BLaER1 treated with 17β-estradiol and CSF1 and Interleukin-3, amounts not matched to agents 10 nM and 100 nM (cell line): ENCODE results near the gene GALNT9.

Experiments used
- H3K27ac ChIP-seq, 11 experiments: shearing (Covaris generic); formaldehyde crosslinking; 2 replicates each; pipeline ENCODE4 v1.8.1; 2022
- H3K27me3 ChIP-seq, 11 experiments: shearing (Covaris generic); formaldehyde crosslinking; 2 replicates each; pipeline ENCODE4 v1.8.1; 2022
- H3K36me3 ChIP-seq, 11 experiments: shearing (Covaris generic); formaldehyde crosslinking; 2 replicates each; pipeline ENCODE4 v1.8.1; 2022
- H3K4me1 ChIP-seq, 10 experiments: shearing (Covaris generic); formaldehyde crosslinking; 2 replicates each; pipeline ENCODE4 v1.8.1; 2022
- H3K4me2 ChIP-seq, 11 experiments: shearing (Covaris generic); formaldehyde crosslinking; 2 replicates each; pipeline ENCODE4 v1.8.1; 2022
- H3K4me3 ChIP-seq, 10 experiments: shearing (Covaris generic); formaldehyde crosslinking; 2 replicates each; pipeline ENCODE4 v1.8.1; 2022
- H3K9ac ChIP-seq, 11 experiments: shearing (Covaris generic); formaldehyde crosslinking; 2 replicates each; pipeline ENCODE4 v1.8.1; 2022
- H3K9me3 ChIP-seq, 11 experiments: shearing (Covaris generic); formaldehyde crosslinking; replicated peaks in 1 of 11; 2 replicates each; pipeline ENCODE4 v1.8.1; 2022
- H4K20me1 ChIP-seq, 11 experiments: shearing (Covaris generic); formaldehyde crosslinking; 2 replicates each; pipeline ENCODE4 v1.8.1; 2022
- Cebpa-rat ChIP-seq, 11 experiments: shearing (Covaris generic); IDR thresholded peaks; 2 replicates each; pipeline ENCODE4 v1.8.1; 2022

The GALNT9 gene

GRCh38 chr12:132190012-132190755, 139.2 kb downstream of the GALNT9 start:
- peak overlapping the region; percentile 56 to 76 (median 70); a peak in 21 of 22 replicates for H3K27ac ChIP-seq
- H3K4me1 ChIP-seq: peaks cover 52 to 82% (median 73%) of the 10 kb centered on the region in 10 experiments
- H3K4me3 ChIP-seq: peak overlapping the region; percentile 58 to 75 (median 70)
- peak overlapping the region; percentile 94 to 100 (median 97) for H3K4me2 ChIP-seq
- TF ChIP-seq Cebpa-rat (IDR thresholded peaks at IDR 0.05): no peak
- peaks cover 11 to 17% (median 14%) of the 10 kb centered on the region in 11 experiments; a peak in 19 of 22 replicates for H3K9me3 ChIP-seq
- peak overlapping the region; percentile 68 to 83 (median 79) for H3K9ac ChIP-seq
- H3K36me3 ChIP-seq: 0 out of 22 replicates have a peak, but pooled peaks cover 0 to 5% (median 0%) of the 10 kb centered on the region in 11 experiments
- H3K27me3 ChIP-seq: no peaks in the 10 kb centered on the region; a peak in 1 of 22 replicates
- peaks cover 0 to 10% (median 0%) of the 10 kb centered on the region in 11 experiments; a peak in 6 of 22 replicates for H4K20me1 ChIP-seq

DNA sequence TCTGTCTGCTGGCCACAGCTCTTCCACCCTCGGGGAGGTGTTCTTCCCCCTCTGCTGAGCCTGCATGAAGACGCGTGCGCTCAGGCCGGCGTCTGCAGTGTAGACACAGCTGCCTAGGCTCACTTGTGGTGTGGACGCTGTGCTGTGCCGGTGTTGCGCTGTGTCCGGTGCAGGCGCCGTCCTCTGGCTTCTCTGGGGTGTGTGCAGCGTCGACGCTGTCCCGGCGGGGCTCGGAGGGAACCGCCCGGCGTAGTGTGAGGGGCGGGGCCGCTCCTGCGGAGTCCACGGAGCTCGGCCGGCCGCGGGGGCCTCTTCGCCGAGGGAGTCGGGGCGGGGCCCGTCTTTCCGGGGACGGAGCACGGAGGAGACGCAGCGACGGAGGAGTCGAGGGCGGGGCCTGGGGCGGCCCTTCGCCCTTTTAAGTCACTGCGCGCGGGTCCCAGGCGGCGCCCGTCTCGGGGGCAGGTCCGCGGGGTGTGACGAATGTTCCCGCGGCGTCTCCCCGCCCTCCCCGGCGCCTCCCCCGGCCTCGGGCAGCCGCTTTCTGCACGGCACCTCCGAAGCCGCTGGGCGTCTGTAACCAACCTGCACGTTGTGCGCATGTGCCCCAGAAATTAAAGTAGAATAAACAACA, 139.9 kb downstream of the GALNT9 start:
- peaks cover 10 to 15% (median 13%) of the 10 kb centered on the region in 11 experiments; a peak in 19 of 22 replicates for H3K9me3 ChIP-seq
- 0 out of 22 replicates have a peak, but pooled peaks cover 0 to 5% (median 0%) of the 10 kb centered on the region in 11 experiments for H3K36me3 ChIP-seq
- peak overlapping the region; percentile 58 to 75 (median 70) for H3K4me3 ChIP-seq
- no peaks in the 10 kb centered on the region; a peak in 1 of 22 replicates for H3K27me3 ChIP-seq
- TF ChIP-seq Cebpa-rat (IDR thresholded peaks at IDR 0.05): no peak
- H3K4me2 ChIP-seq: peak overlapping the region; percentile 94 to 100 (median 98)
- H3K4me1 ChIP-seq: peaks cover 49 to 82% (median 74%) of the 10 kb centered on the region in 10 experiments
- peak overlapping the region; percentile 69 to 83 (median 79) for H3K9ac ChIP-seq
- peak overlapping the region; percentile 56 to 76 (median 72); a peak in 21 of 22 replicates for H3K27ac ChIP-seq
- peaks cover 0 to 10% (median 0%) of the 10 kb centered on the region in 11 experiments; a peak in 6 of 22 replicates for H4K20me1 ChIP-seq

- Histone ChIP-seq H3K4me3 (peak overlapping the region; percentile 58 to 75 (median 70)), H3K9ac (peak overlapping the region; percentile 69 to 83 (median 77)), H3K27me3 (no peaks in the 10 kb centered on the region; a peak in 1 of 22 replicates), H3K4me1 (peaks cover 49 to 85% (median 79%) of the 10 kb centered on the region in 10 experiments), H3K9me3 (peaks cover 4 to 9% (median 7%) of the 10 kb centered on the region in 11 experiments; a peak in 19 of 22 replicates), H4K20me1 (peaks cover 0 to 10% (median 0%) of the 10 kb centered on the region in 11 experiments; a peak in 6 of 22 replicates), H3K27ac (peak overlapping the region in 10 of 11 experiments; percentile 50 to 82 (median 72); a peak in 21 of 22 replicates), H3K36me3 (0 out of 22 replicates have a peak, but pooled peaks cover 0 to 5% (median 0%) of the 10 kb centered on the region in 11 experiments), H3K4me2 (peak overlapping the region; percentile 94 to 100 (median 98))
- TF ChIP-seq Cebpa-rat (IDR thresholded peaks at IDR 0.05): no peak
These were observed 140.5 kb downstream of the GALNT9 start for GRCh38 chr12:132188916-132189325.

- Histone ChIP-seq H3K36me3 (0 out of 22 replicates have a peak, but pooled peaks cover 0 to under 1% (median 0%) of the 10 kb centered on the region in 11 experiments), H3K4me1 (peaks cover 49 to 89% (median 83%) of the 10 kb centered on the region in 10 experiments), H3K27me3 (no peaks in the 10 kb centered on the region), H4K20me1 (peaks cover 0 to 10% (median 0%) of the 10 kb centered on the region in 11 experiments; a peak in 6 of 22 replicates), H3K4me3 (peak overlapping the region; percentile 58 to 75 (median 70)), H3K9ac (peak overlapping the region; percentile 21 to 83 (median 76); a peak in 18 of 22 replicates), H3K27ac (peak overlapping the region in 4 of 11 experiments; percentile 1 to 82 (median 17); a peak in 5 of 22 replicates), H3K4me2 (peak overlapping the region; percentile 94 to 100 (median 98)), H3K9me3 (peaks cover 0 to 5% (median 3%) of the 10 kb centered on the region in 11 experiments; a peak in 16 of 22 replicates)
- TF ChIP-seq Cebpa-rat (IDR thresholded peaks at IDR 0.05): no peak
These were observed 140.9 kb downstream of the GALNT9 start for GRCh38 chr12:132188451-132188901.

GRCh38 chr12:132187646-132188450, 141.5 kb downstream of the GALNT9 start:
- H3K36me3 ChIP-seq: no peaks in the 10 kb centered on the region
- no peaks in the 10 kb centered on the region for H3K27me3 ChIP-seq
- H3K4me3 ChIP-seq: peak overlapping the region; percentile 58 to 75 (median 70); a peak in 18 of 20 replicates
- peaks cover 49 to 95% (median 89%) of the 10 kb centered on the region in 10 experiments for H3K4me1 ChIP-seq
- H3K9ac ChIP-seq: peak overlapping the region; percentile 0 to 83 (median 76); a peak in 17 of 22 replicates
- H4K20me1 ChIP-seq: peaks cover 0 to 10% (median 0%) of the 10 kb centered on the region in 11 experiments; a peak in 6 of 22 replicates
- H3K4me2 ChIP-seq: peak overlapping the region; percentile 94 to 100 (median 98)
- H3K9me3 ChIP-seq: no peaks in the 10 kb centered on the region
- peak overlapping the region in 5 of 11 experiments; percentile 8 to 87 (median 75); a peak in 5 of 22 replicates for H3K27ac ChIP-seq
- TF ChIP-seq Cebpa-rat (IDR thresholded peaks at IDR 0.05): no peak

DNA sequence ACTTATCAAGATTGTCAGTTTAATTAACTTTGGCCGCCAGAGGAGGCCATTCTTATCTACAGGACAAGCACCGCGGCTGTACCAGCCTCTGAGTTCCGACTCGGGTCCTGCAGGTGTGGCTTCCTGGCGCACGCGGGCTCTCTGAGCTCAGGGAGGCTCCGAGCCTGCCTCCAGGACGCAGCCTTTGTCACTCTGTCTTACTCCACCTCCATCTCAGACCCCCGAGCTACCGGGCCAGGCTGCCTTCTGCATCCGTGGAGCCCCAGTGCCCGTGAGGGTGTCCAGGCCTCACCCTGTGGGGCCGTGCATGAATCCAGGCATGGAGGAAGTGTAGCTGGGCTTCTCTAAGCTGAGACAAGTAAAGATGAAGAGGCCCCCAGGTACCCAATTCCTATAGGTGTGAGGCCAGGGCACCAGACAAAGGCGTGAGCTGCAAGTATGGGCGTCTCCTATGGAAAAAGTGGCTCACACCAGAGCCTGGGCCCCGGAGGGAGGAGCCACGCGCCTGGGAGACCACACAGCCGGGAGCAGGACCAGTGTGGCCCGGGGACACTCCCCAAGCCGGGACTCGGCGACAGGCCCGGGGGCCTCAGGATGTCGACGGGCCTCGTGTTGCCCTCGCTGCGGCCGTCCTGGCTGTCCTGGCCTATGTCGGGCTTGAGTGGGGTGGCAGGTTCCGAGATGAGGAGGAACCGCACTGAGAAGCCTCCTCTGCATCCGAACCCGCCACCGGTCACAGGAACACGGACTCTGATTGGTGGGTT, 142.3 kb downstream of the GALNT9 start:
- H3K27me3 ChIP-seq: no peaks in the 10 kb centered on the region
- peak overlapping the region in 9 of 11 experiments; percentile 65 to 87 (median 75); a peak in 19 of 22 replicates for H3K27ac ChIP-seq
- no peaks in the 10 kb centered on the region for H3K36me3 ChIP-seq
- H4K20me1 ChIP-seq: peaks cover 0 to 10% (median 0%) of the 10 kb centered on the region in 11 experiments; a peak in 6 of 22 replicates
- H3K4me1 ChIP-seq: peaks cover 49 to 95% (median 88%) of the 10 kb centered on the region in 10 experiments
- peak overlapping the region; percentile 47 to 75 (median 69) for H3K4me3 ChIP-seq
- H3K4me2 ChIP-seq: peak overlapping the region; percentile 94 to 100 (median 98)
- H3K9me3 ChIP-seq: no peaks in the 10 kb centered on the region
- H3K9ac ChIP-seq: peak overlapping the region; percentile 38 to 83 (median 71); a peak in 19 of 22 replicates
- TF ChIP-seq Cebpa-rat (IDR thresholded peaks at IDR 0.05): no peak

DNA sequence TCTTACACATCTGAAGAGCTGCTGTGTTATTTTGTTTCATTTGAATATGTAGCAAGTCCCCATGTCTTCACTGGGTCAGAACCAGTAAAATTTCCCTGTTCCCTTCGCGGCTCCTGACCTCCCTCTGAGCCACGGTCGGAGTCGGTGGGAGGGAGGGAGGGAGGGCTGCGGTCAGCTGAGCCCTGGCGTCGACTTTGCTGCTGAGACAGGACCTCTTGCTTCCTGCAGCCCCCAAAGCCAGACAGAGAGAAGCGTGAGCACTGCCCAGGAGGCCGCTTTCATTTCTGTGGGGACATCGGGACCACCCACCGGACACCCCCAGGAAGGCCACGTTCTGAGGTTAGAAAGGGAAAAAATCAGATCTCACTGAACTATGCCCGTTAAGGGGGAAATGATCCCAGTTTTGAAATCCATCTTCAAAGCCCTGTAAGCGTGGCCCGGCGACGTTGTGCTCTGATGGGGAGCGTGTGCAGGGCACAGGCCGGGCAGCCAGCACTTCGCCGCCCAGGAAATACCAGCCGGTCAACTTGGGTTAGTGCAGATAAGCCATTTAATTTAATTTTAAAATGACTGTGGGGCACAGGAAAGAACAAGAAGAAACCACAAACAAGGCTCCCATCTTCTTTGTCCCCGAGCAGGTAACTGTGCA, 143.1 kb downstream of the GALNT9 start:
- no peaks in the 10 kb centered on the region for H3K36me3 ChIP-seq
- peaks cover 49 to 95% (median 89%) of the 10 kb centered on the region in 10 experiments for H3K4me1 ChIP-seq
- no peak for TF ChIP-seq Cebpa-rat (IDR thresholded peaks at IDR 0.05)
- H3K27me3 ChIP-seq: no peaks in the 10 kb centered on the region
- peak overlapping the region; percentile 23 to 83 (median 70); a peak in 20 of 22 replicates for H3K9ac ChIP-seq
- peak overlapping the region; percentile 21 to 87 (median 74); a peak in 21 of 22 replicates for H3K27ac ChIP-seq
- H4K20me1 ChIP-seq: peaks cover 0 to 10% (median 0%) of the 10 kb centered on the region in 11 experiments; a peak in 6 of 22 replicates
- H3K4me2 ChIP-seq: peak overlapping the region; percentile 94 to 100 (median 98)
- H3K4me3 ChIP-seq: peak overlapping the region; percentile 47 to 75 (median 69)
- no peaks in the 10 kb centered on the region for H3K9me3 ChIP-seq
